Activated CD4-positive, alpha-beta memory T cell treated with anti-CD3 and anti-CD28 coated beads for 36 hours (primary cell): ENCODE results near the gene C8G. TPM values are rescaled to one million over a fixed set of nuclear protein-coding genes. Genes with fewer than 3 reads are reported as not detected.

Experiments used
- CTCF ChIA-PET: fragments of 350-600 bp; sonication (Branson Sonifier 250); formaldehyde crosslinking; loops from one replicate; lab custom pipeline; 2021; ENCODE audit warnings: antibody characterized with exemption, inconsistent platforms; lab: Charles Lee
- POLR2A ChIA-PET: fragments of 350-600 bp; sonication (Branson Sonifier 250); formaldehyde crosslinking; loops from one replicate; lab custom pipeline; 2021; ENCODE audit warnings: antibody characterized with exemption; lab: Charles Lee
- DNase-seq: peaks from one replicate; pipeline ENCODE4 v3.0.0-alpha.2; 2020
- H3K27ac Mint-ChIP-seq: one replicate; pipeline ENCODE4 v1.8.0; 2021; ENCODE audit warnings: mixed read lengths
- H3K27me3 Mint-ChIP-seq: one replicate; pipeline ENCODE4 v1.8.0; 2021; ENCODE audit warnings: mixed read lengths
- H3K36me3 Mint-ChIP-seq: one replicate; pipeline ENCODE4 v1.8.0; 2021; ENCODE audit warnings: mixed read lengths
- H3K4me1 Mint-ChIP-seq: one replicate; pipeline ENCODE4 v1.8.0; 2021; ENCODE audit warnings: low read depth, mixed read lengths
- H3K4me3 Mint-ChIP-seq: one replicate; pipeline ENCODE4 v1.8.0; 2021; ENCODE audit warnings: mild to moderate bottlenecking, mixed read lengths
- H3K9me3 Mint-ChIP-seq: one replicate; pipeline ENCODE4 v1.8.0; 2021; ENCODE audit warnings: mixed read lengths
- intact Hi-C: fragments of 100-400 bp; cut with micrococcal nuclease; formaldehyde crosslinking; loops from one replicate; pipeline ENCODE4 v1.15.1; 2023
- total RNA-seq, 2 experiments: library from RNA; stranded (reverse); gene quantifications; one replicate each; pipeline ENCODE4 v1.2.3, GENCODE V29; 2021

C8G gene
- total RNA-seq, 2 experiments from 2014 or later, result 0.90 to 0.94 TPM

GRCh38 chr9:136994180-136994887 lies 49.3 kb downstream of the C8G start:
- H3K36me3 Mint-ChIP-seq, result peaks cover 10% of the 10 kb centered on the region
- H3K27ac Mint-ChIP-seq, result no peak overlapping the region
- no peak for DNase-seq
- H3K4me1 Mint-ChIP-seq, result peaks cover 31% of the 10 kb centered on the region
- intact Hi-C loops, result loop anchor here (5.0 kb wide), 2 partner anchors 47 to 207 kb away; partner anchors contain the start of gene C8G
- no peak overlapping the region for H3K4me3 Mint-ChIP-seq
- peaks cover 7% of the 10 kb centered on the region for H3K27me3 Mint-ChIP-seq
- no peaks in the 10 kb centered on the region for H3K9me3 Mint-ChIP-seq
- POLR2A ChIA-PET, result interaction anchor here (1.0 kb wide), 1 partner anchor 73 kb away, joined by 3 read pairs; no protein-coding TSS in a partner anchor
- CTCF ChIA-PET, result interaction anchor here (1.7 to 2.5 kb wide), 2 partner anchors 34 to 202 kb away, joined by 4 to 24 read pairs; partner anchors contain the start of gene ABCA2

GRCh38 chr9:136994888-136995230 lies 49.8 kb downstream of the C8G start:
- H3K9me3 Mint-ChIP-seq, result no peaks in the 10 kb centered on the region
- intact Hi-C loops, result loop anchor here (5.0 kb wide), 3 partner anchors 37 to 208 kb away; partner anchors contain the start of genes C8G and FUT7
- peaks cover 10% of the 10 kb centered on the region for H3K36me3 Mint-ChIP-seq
- no peak overlapping the region for H3K4me3 Mint-ChIP-seq
- ChIA-PET POLR2A (no interaction called here), CTCF (interaction anchor here (1.7 kb wide), 1 partner anchor 202 kb away, joined by 4 read pairs; no protein-coding TSS in a partner anchor)
- H3K27me3 Mint-ChIP-seq, result peaks cover 7% of the 10 kb centered on the region
- peaks cover 31% of the 10 kb centered on the region for H3K4me1 Mint-ChIP-seq
- no peak for DNase-seq
- H3K27ac Mint-ChIP-seq, result no peak overlapping the region

- no peak for DNase-seq
- Mint-ChIP-seq H3K4me3 (no peak overlapping the region), H3K4me1 (peaks cover 35% of the 10 kb centered on the region), H3K27me3 (peaks cover 7% of the 10 kb centered on the region), H3K36me3 (peaks cover 10% of the 10 kb centered on the region), H3K9me3 (no peaks in the 10 kb centered on the region), H3K27ac (no peak overlapping the region)
- intact Hi-C loops, result loop anchor here (5.0 kb wide), 1 partner anchor 37 kb away; the partner anchor contains the start of gene FUT7
- ChIA-PET POLR2A (interaction anchor here (1.0 kb wide), 1 partner anchor 32 kb away, joined by 3 read pairs; no protein-coding TSS in a partner anchor), CTCF (interaction anchor here (1.4 to 1.6 kb wide), 2 partner anchors 10 to 47 kb away, joined by 4 to 5 read pairs; no protein-coding TSS in a partner anchor)
These were observed 50.3 kb downstream of the C8G start for GRCh38 chr9:136995362-136995761.

GRCh38 chr9:136995772-136996311 lies 50.8 kb downstream of the C8G start:
- H3K4me3 Mint-ChIP-seq, result no peak overlapping the region
- DNase-seq, result no peak
- ChIA-PET CTCF (interaction anchor here (0.8 to 1.8 kb wide), 7 partner anchors 9 to 208 kb away, joined by 3 to 15 read pairs (median 5); partner anchors contain the start of genes ABCA2 and AJM1), POLR2A (interaction anchor here (0.8 to 1.0 kb wide), 2 partner anchors 31 to 110 kb away, joined by 3 read pairs; partner anchors contain the start of gene TRAF2)
- intact Hi-C loops, result loop anchor here (5.0 kb wide), 1 partner anchor 36 kb away; the partner anchor contains the start of gene FUT7
- peaks cover 10% of the 10 kb centered on the region for H3K36me3 Mint-ChIP-seq
- H3K4me1 Mint-ChIP-seq, result peaks cover 39% of the 10 kb centered on the region
- peaks cover 7% of the 10 kb centered on the region for H3K27me3 Mint-ChIP-seq
- H3K9me3 Mint-ChIP-seq, result no peaks in the 10 kb centered on the region
- no peak overlapping the region for H3K27ac Mint-ChIP-seq

Other genes starting within 250 kb of the C8G start
- gene DIPK1B, start 232.7 kb upstream of the C8G start, total RNA-seq, result not detected
- gene LCN10, start 202.3 kb upstream of the C8G start, total RNA-seq, result 1 to 10 TPM; 1.2 to 1.5 TPM
- not detected for gene LCN6, start 196.7 kb upstream of the C8G start, total RNA-seq
- gene LCN8, start 187.0 kb upstream of the C8G start, total RNA-seq, result not detected
- not detected for gene LCN15, start 180.7 kb upstream of the C8G start, total RNA-seq
- 10 to 100 TPM; 42.3 to 45.2 TPM for gene TMEM141, start 153.9 kb upstream of the C8G start, total RNA-seq
- under 1 TPM; 0.21 to 0.36 TPM for gene CCDC183, start 148.9 kb upstream of the C8G start, total RNA-seq
- gene RABL6, start 137.3 kb upstream of the C8G start, total RNA-seq, result 10 to 100 TPM; 83.4 to 85.3 TPM
- gene AJM1, start 102.8 kb upstream of the C8G start, total RNA-seq, result 1 to 10 TPM; 3.8 to 4.2 TPM
- gene PHPT1, start 95.8 kb upstream of the C8G start, total RNA-seq, result 10 to 100 TPM; 92.2 to 95.5 TPM
- 10 to 100 TPM; 13.0 to 14.3 TPM for gene MAMDC4, start 92.9 kb upstream of the C8G start, total RNA-seq
- gene EDF1, start 78.9 kb upstream of the C8G start, total RNA-seq, result 100 to 1,000 TPM; 302 to 311 TPM
- gene TRAF2, start 58.7 kb upstream of the C8G start, total RNA-seq, result 10 to 100 TPM; 40.0 to 41.4 TPM
- 10 to 100 TPM; 66.8 to 69.4 TPM for gene FBXW5, start 505 bp upstream of the C8G start, total RNA-seq
- 1 to 10 TPM; 1.6 to 2.1 TPM for gene LCN12, start 7.0 kb downstream of the C8G start, total RNA-seq
- gene PTGDS, start 32.3 kb downstream of the C8G start, total RNA-seq, result not detected
- gene LCNL1, start 37.8 kb downstream of the C8G start, total RNA-seq, result not detected
- gene PAXX, start 47.2 kb downstream of the C8G start, total RNA-seq, result 10 to 100 TPM; 71.0 to 71.2 TPM
- under 1 TPM; 0.43 to 0.61 TPM for gene CLIC3, start 51.3 kb downstream of the C8G start, total RNA-seq
- gene ABCA2, start 83.0 kb downstream of the C8G start, total RNA-seq, result 10 to 100 TPM; 22.1 to 22.9 TPM
- gene FUT7, start 86.8 kb downstream of the C8G start, total RNA-seq, result 1 to 10 TPM in 1 of 2 experiments, under 1 TPM in 1; 0.85 to 1.3 TPM
- 10 to 100 TPM; 36.0 to 42.6 TPM for gene NPDC1, start 100.9 kb downstream of the C8G start, total RNA-seq
- gene ENTPD2, start 108.8 kb downstream of the C8G start, total RNA-seq, result not detected
- 1 to 10 TPM; 6.4 to 6.6 TPM for gene SAPCD2, start 125.3 kb downstream of the C8G start, total RNA-seq
- 1 to 10 TPM; 6.7 to 7.7 TPM for gene UAP1L1, start 132.3 kb downstream of the C8G start, total RNA-seq
- gene MAN1B1, start 141.7 kb downstream of the C8G start, total RNA-seq, result 10 to 100 TPM; 32.9 to 33.1 TPM
- 100 to 1,000 TPM; 195 to 208 TPM for gene DPP7, start 169.5 kb downstream of the C8G start, total RNA-seq
- not detected for gene GRIN1, start 193.9 kb downstream of the C8G start, total RNA-seq
- gene LRRC26, start 224.8 kb downstream of the C8G start, total RNA-seq, result not detected
- gene TMEM210, start 226.8 kb downstream of the C8G start, total RNA-seq, result not detected
- gene ANAPC2, start 243.3 kb downstream of the C8G start, total RNA-seq, result 10 to 100 TPM; 36.3 to 36.9 TPM
- gene SSNA1, start 243.4 kb downstream of the C8G start, total RNA-seq, result 10 to 100 TPM; 58.9 to 62.1 TPM